NB4 (cell line): Measurements from ENCODE around the gene GSC2.

Experiments
- DNase-seq: peaks from one replicate; pipeline ENCODE4 v3.0.0; 2010; ENCODE audit warnings: low read depth
- H3K4me3 ChIP-seq: one replicate; pipeline ENCODE4 v1.5.1; 2011; ENCODE audit warnings: mild to moderate bottlenecking, low read depth, low read length, moderate library complexity
- CTCF ChIP-seq: IDR thresholded peaks from one replicate; pipeline ENCODE4 v1.5.1; 2012; ENCODE audit warnings: low read depth, low read length
- MAX ChIP-seq: IDR thresholded peaks from 2 replicates; pipeline ENCODE4 v1.6.1; 2011; ENCODE audit warnings: low read depth, low read length
- MYC ChIP-seq: IDR thresholded peaks from 2 replicates; pipeline ENCODE4 v1.6.1; 2011; ENCODE audit warnings: low read depth, low read length
- POLR2A ChIP-seq: IDR thresholded peaks from 2 replicates; pipeline ENCODE4 v1.6.1; 2011; ENCODE audit warnings: mild to moderate bottlenecking; ENCODE audit not compliant: insufficient read length; ENCODE audit errors: extremely low read depth

GSC2 gene

GRCh38 chr22:19132153-19132552 is 17.9 kb downstream of the GSC2 start:
- no peak for TF ChIP-seq POLR2A
- no peak for TF ChIP-seq CTCF
- TF ChIP-seq MYC, result no peak
- TF ChIP-seq MAX, result no peak
- H3K4me3 ChIP-seq, result no peak overlapping the region
- DNase-seq, result no peak

- TF ChIP-seq MYC (no peak), CTCF (no peak), MAX (no peak), POLR2A (no peak)
- no peak overlapping the region for H3K4me3 ChIP-seq
- no peak for DNase-seq
Measured at GRCh38 chr22:19131685-19132015, 18.4 kb downstream of the GSC2 start.

GRCh38 chr22:19130959-19131684 is 19.0 kb downstream of the GSC2 start, which contains the start of gene TSSK2:
TSSK2 (plus strand) TSS chr22:19131308; CDS start chr22:19131400, 92 bp downstream.
- DNase-seq, result no peak
- no peak within 1 kb of the TSS for H3K4me3 ChIP-seq
- TF ChIP-seq CTCF (no peak), MYC (no peak), MAX (no peak)

- no peak overlapping the region for H3K4me3 ChIP-seq
- TF ChIP-seq POLR2A (no peak), MYC (no peak)
- DNase-seq, result no peak
Measured at GRCh38 chr22:19129871-19130270, 20.2 kb downstream of the GSC2 start.

- DNase-seq, result no peak
- no peak overlapping the region for H3K4me3 ChIP-seq
- no peak for TF ChIP-seq MAX
- no peak for TF ChIP-seq MYC
- TF ChIP-seq CTCF, result no peak
- no peak for TF ChIP-seq POLR2A
Measured at GRCh38 chr22:19128946-19129727, 21.0 kb downstream of the GSC2 start.

GRCh38 chr22:19128009-19128401 is 22.1 kb downstream of the GSC2 start:
- H3K4me3 ChIP-seq, result no peak overlapping the region
- TF ChIP-seq MYC (no peak), MAX (no peak), POLR2A (no peak), CTCF (no peak)
- DNase-seq, result no peak
